Right cardiac atrium (tissue), 5 donors: ENCODE data around the gene COL16A1. TPM values are rescaled to one million over a fixed set of nuclear protein-coding genes. Genes with fewer than 3 reads are reported as not detected.

Source experiments
- ATAC-seq, 2 donors: fragments of 200-7000 bp; cut with Tn5 transposase; one replicate each; pipeline versions ENCODE4 v1.8.0 to v1.9.1; 2020; ENCODE audit warnings: moderate library complexity in 2 of 2, mild to moderate bottlenecking in 1 of 2
- DNase-seq, 3 donors: peaks; one replicate each; pipeline ENCODE4 v3.0.0-alpha.2; 2020
- H3K27ac ChIP-seq: one replicate; pipeline ENCODE4 v1.5.1; 2013; ENCODE audit warnings: mild to moderate bottlenecking, low read length, control low read depth, moderate library complexity
- H3K27me3 ChIP-seq: one replicate; pipeline ENCODE4 v1.6.1; 2013; ENCODE audit not compliant: control insufficient read depth, insufficient read depth
- H3K4me1 ChIP-seq: one replicate; pipeline ENCODE4 v1.6.1; 2013; ENCODE audit warnings: low read length; ENCODE audit not compliant: control insufficient read depth, insufficient read depth
- H3K4me3 ChIP-seq: one replicate; pipeline ENCODE4 v1.5.1; 2013; ENCODE audit warnings: low read length, control low read depth
- H3K9me3 ChIP-seq: one replicate; pipeline ENCODE4 v1.6.1; 2013; ENCODE audit warnings: low read length; ENCODE audit not compliant: control insufficient read depth
- WGBS: extraction: QIAGEN DNeasy Blood & Tissue Kit; methylation state at CpG from one replicate; pipeline ENCODE4 v1.1.7; 2013; 5-methylcytosine and 5-hydroxymethylcytosine counted together
- intact Hi-C, 4 donors: fragments of 100-400 bp; cut with DNase I; formaldehyde crosslinking; loops; one replicate each; pipeline versions ENCODE4 v1.11.0 to v1.14.0; 2022 to 2023
- polyA plus RNA-seq: library from polyadenylated mRNA; stranded (reverse); fragments of 200-250 nt; gene quantifications from one replicate; pipeline ENCODE4 v1.2.3, GENCODE V29; 2013
- total RNA-seq, 4 donors: library from RNA; stranded (reverse); fragmentation: NEBNext Ultra II Directional; extraction: Animal tissue kit (Norgen Biotek cat#: 25700); gene quantifications; one replicate each; pipeline ENCODE4 v1.2.1, GENCODE V29; 2021
- donor health status: healthy with polysubstance abuse.
- donor health status: DM: no; HTN: yes; CAD: no.
- donor health status: DM: no; HTN: no; CAD: no.
- donor health status: DM: no; HTN: yes; CAD: no; lungs with severe emphysema.
- donor health status: DM: yes; HTN: yes; CAD: no.

The COL16A1 gene
- total and polyA plus RNA-seq, 5 donors, result 37.4 to 50.5 (median 50.3) TPM

DNA sequence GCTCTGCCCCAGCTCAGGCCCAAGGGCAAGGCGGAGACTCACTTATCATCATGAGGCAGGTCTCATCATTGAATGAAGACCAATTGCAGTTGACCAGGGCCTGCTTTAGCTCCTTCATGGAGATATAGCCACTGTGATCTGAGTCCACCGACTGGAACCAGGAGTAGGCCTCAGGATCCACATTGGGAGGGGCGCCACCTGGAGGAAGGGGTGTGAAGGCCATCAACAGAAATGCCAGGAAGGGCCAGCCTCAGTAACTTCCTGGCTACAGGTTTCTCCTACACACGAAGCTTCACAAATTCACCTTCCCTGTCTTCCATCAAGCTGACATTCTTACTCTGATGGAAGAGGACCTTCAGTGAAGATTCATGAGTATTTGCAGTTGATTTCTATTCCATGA lies 70.7 kb downstream of the COL16A1 start:
- ATAC-seq (no peak), DNase-seq (no peak)
- Histone ChIP-seq H3K27ac (no peak overlapping the region), H3K4me1 (peaks cover 5% of the 10 kb centered on the region), H3K4me3 (no peak overlapping the region), H3K9me3 (no peaks in the 10 kb centered on the region), H3K27me3 (no peaks in the 10 kb centered on the region)
- intact Hi-C loops, result no loop called here
- WGBS, result 65% methylated on average over 4 of the region's 4 CpGs

DNA sequence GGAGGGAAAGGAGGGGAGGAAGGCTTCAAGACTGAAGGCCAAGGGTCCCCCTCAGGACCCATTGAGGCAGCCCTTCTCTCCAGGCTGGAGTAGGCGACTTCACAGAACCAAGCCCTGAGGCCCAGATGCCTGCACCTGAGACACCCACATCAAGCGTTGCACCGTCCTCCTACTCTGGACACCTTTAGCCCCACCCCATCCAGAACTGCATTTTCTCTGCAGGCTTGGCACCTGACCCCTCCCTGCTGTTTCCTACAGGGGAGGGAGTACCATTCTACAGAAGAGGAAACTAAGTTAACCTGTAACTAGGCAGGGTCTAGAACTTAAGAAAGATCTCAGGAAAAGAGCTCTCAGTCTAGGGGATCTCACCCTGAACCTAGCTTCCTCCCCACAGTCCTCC lies 71.2 kb downstream of the COL16A1 start:
- no peaks in the 10 kb centered on the region for H3K9me3 ChIP-seq
- ATAC-seq, result no peak
- H3K27me3 ChIP-seq, result no peaks in the 10 kb centered on the region
- 98% methylated on average over 3 of the region's 3 CpGs for WGBS
- H3K4me1 ChIP-seq, result peaks cover 5% of the 10 kb centered on the region
- no peak overlapping the region for H3K4me3 ChIP-seq
- no peak for DNase-seq
- no peak overlapping the region for H3K27ac ChIP-seq
- intact Hi-C loops, result no loop called here

DNA sequence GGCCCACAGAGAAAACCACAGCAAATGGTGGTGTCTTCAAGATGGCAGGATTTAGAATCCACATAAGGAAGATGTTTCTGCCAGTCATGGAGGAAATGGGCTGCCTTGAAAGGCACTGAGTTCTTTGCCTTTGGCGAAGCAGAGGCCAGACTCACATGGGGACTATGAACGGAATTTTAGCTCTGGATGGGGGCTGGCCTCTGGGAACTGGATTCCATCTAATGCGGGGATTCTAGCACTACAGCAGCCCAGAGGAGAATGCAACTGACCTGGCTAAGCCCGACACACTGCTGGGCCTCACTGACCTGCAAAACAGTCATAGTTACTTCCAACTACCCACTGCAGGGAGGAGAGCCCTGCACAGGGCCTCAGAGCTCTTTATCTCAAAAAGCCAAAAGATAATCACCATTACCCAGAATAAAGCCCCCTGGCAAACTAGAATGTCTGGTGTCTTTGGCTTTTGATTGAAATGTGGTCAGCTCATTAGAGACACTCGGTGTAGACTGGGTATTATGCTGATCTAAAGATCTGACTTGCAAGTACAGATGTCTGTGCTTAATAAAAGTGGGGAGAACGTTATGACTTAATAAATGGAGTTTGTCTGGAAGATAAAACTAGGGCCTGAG lies 74.8 kb downstream of the COL16A1 start:
- 69% methylated on average over 6 of the region's 6 CpGs for WGBS
- no peak for ATAC-seq
- peak overlapping the region; percentile 86 for H3K27ac ChIP-seq
- no peaks in the 10 kb centered on the region for H3K9me3 ChIP-seq
- no peaks in the 10 kb centered on the region for H3K27me3 ChIP-seq
- no peak overlapping the region for H3K4me3 ChIP-seq
- peaks cover 9% of the 10 kb centered on the region for H3K4me1 ChIP-seq
- DNase-seq, result no peak
- intact Hi-C loops, result no loop called here

DNA sequence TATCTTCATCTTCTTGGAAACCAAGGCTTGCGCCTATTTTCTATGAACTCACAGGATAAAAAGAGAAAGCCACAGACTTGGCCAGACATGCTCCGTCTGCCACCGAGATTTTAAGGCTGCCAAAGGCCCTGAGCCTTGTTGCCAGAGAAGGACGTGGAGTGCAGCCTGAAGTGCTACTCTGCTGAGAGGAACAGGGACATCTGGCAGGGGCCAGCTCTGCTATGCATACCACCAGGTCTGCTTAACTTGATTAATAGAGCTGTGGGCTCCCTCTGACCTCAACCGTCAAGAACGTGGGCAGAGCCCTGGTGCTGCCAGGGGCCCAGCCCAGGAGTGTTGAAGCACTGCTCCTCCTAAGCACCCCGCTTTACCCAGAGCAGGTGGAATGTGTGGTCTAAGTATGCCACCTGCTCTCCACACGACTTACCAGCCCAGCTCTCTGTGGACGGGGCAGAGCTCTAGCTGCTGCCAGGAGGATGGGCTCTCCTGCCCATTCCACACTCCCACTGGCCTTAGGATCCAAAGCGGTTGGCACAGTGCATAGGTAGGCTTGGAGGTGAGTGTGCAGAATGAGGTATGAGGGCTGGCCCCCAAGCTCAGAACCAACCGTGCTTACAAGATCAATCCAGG lies 75.8 kb downstream of the COL16A1 start:
- ATAC-seq (peak; percentile 74 to 85), DNase-seq (peak; percentile 64 to 85 (median 84))
- Histone ChIP-seq H3K27ac (peak overlapping the region; percentile 86), H3K9me3 (no peaks in the 10 kb centered on the region), H3K4me1 (peaks cover 9% of the 10 kb centered on the region), H3K4me3 (no peak overlapping the region), H3K27me3 (no peaks in the 10 kb centered on the region)
- WGBS, result 54% methylated on average over 11 of the region's 11 CpGs
- intact Hi-C loops, result no loop called here

DNA sequence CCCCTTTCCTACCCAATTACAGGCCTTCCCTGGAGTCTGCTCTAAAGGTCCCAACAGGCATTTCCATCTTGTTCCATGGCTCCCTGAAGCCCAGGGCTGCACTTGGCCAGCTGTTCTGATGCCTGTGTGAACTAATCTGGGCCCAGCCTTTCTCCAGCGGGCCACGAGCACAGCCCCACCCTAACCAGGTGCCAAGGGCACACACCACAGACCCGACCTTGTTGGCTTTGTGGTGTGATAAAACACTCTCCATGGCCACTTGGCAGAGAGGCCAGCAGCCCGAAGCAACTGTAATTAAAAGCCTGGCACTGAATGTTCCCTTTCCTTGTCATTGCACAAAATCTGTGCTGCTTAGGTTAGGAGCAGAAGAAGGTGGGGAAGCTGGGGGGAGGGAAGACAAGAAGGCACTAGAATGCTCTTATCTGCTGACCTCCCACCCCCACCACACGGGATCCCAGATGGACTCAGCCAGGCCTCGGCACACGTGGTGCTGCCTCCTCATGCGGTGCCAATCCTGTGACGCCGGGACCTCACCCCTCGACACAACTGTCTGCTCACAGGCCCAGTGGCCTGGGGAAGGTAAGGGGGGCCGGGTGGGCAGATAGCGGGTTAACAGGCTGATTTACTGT lies 76.4 kb downstream of the COL16A1 start:
- Histone ChIP-seq H3K9me3 (no peaks in the 10 kb centered on the region), H3K4me1 (peaks cover 9% of the 10 kb centered on the region), H3K4me3 (no peak overlapping the region), H3K27ac (peak overlapping the region; percentile 86), H3K27me3 (no peaks in the 10 kb centered on the region)
- peak; percentile 74 to 88 (median 86) for DNase-seq
- peak; percentile 73 to 75 for ATAC-seq
- intact Hi-C loops, result no loop called here
- 38% methylated on average over 13 of the region's 13 CpGs for WGBS

DNA sequence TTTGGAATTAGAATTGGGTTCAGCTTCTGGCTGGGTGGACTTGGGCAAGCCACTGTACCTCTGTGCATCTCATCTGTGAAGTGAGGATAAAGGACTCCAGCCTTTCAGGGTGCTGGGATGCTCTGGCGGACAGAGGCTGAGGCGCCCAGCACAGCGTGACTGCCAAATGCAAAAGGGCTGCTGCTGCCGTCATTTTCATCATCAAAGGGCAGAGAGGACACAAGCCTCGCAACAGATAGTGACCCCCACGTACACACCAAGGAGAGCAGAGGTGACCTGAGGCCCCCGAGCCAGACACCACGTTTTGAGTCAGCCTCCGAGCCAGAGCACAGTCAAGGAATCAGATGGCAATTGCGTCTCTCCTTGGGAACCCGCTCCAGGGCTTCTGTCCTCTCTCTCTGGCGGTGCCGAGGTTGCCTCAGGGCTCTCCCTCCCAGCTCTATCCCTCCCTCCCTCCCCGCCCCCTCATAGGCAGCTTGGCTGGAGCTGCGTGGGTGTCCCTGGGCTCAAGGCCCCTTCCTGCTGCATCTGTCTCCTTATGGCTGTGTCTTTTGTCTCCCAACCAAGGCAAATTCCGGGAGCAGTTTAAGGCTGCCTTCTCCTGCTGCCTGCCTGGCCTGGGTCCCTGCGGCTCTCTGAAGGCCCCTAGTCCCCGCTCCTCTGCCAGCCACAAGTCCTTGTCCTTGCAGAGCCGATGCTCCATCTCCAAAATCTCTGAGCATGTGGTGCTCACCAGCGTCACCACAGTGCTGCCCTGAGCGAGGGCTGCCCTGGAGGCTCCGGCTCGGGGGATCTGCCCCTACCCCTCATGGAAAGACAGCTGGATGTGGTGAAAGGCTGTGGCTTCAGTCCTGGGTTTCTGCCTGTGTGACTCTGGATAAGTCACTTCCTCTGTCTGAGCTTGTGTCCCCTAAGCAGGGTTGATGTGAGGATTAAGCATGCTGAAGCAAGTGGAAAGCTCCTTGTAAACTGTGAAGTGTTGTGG lies 77.3 kb downstream of the COL16A1 start:
- Histone ChIP-seq H3K4me3 (no peak overlapping the region), H3K9me3 (no peaks in the 10 kb centered on the region), H3K27ac (peak overlapping the region; percentile 86), H3K27me3 (no peaks in the 10 kb centered on the region), H3K4me1 (peaks cover 12% of the 10 kb centered on the region)
- intact Hi-C loops, result no loop called here
- WGBS, result 55% methylated on average over 23 of the region's 23 CpGs
- peak; percentile 0 to 8 for ATAC-seq
- peak in 2 of 3 donors; percentile 42 to 72 for DNase-seq

DNA sequence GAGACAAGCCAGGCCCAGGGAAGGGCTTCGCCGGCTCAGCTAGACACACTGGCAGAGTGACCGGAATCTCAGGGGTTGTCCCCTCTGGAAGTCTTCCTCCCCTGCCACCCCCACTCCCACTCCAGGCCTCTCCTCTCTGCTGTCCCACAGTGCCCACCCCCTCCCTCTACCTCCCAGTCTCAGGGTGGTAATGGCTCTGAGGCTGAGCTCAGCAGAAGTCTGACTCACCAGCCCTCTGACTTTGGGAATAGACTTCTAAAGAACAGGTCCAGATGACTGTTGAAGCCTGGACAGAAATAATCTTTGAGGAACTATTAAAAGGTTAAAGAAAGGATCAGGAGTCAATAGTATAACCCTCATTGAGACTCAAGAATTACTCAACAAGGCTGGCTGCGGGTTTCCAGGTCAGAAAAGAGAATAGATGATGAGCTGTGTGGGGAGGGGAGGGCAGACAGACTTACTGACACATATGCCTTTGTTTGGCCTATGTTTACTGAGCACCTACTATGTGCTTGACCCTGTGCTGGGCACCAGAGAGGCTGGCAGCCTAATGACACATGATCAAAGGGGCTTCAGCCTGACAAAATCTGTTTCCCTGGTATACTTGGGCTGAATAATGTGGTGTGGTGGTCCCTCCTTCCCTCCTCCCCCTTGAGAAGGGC lies 78.1 kb downstream of the COL16A1 start:
- WGBS, result 85% methylated on average over 4 of the region's 4 CpGs

DNA sequence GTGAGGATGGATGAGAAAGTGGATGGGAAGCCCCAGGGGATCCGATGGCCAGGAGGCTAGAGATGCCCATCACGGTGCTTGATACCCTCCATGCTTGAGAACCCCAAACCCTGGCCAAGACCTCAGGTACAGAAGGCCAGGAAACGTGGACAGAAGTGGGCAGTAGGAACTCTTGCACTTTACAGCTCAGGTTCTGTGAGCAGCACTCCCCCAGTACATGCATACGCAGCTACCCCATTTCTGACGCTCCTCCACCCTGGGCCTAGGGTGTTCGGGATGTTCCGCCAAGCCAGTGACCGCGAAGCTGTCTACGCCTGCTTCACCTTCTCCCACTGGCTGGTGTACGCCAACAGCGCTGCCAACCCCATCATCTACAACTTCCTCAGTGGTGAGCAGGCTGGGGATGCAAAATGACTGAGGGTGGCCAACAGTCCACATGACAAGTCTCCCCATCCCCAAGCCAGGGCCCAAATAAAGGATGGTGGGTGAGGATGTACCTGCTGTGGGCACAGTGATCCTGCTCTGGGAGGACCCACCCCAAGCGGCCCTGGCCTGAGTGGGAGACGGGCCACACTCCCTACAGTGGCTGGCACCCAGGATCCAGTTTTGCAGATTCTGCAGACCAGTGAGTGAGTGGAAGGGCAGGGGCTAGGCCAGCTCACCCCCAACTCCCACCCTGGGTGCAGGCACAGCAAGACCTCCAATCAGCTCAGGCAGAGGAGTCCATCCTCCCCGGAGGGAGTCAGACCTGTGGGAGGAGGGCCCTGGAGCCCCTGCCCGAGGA lies 78.9 kb downstream of the COL16A1 start:
- H3K4me3 ChIP-seq, result no peak overlapping the region
- H3K4me1 ChIP-seq, result peaks cover 12% of the 10 kb centered on the region
- intact Hi-C loops, result no loop called here
- 90% methylated on average over 16 of the region's 16 CpGs for WGBS
- ATAC-seq, result no peak
- H3K27ac ChIP-seq, result no peak overlapping the region
- no peaks in the 10 kb centered on the region for H3K27me3 ChIP-seq
- DNase-seq, result no peak
- no peaks in the 10 kb centered on the region for H3K9me3 ChIP-seq

More for the DNA sequence above, 78.1 kb downstream of the COL16A1 start:
- peak overlapping the region; percentile 86 for H3K27ac ChIP-seq
- intact Hi-C loops, result no loop called here
- ATAC-seq (no peak), DNase-seq (no peak)
- no peaks in the 10 kb centered on the region for H3K27me3 ChIP-seq
- H3K9me3 ChIP-seq, result no peaks in the 10 kb centered on the region
- H3K4me1 ChIP-seq, result peaks cover 12% of the 10 kb centered on the region
- H3K4me3 ChIP-seq, result no peak overlapping the region

DNA sequence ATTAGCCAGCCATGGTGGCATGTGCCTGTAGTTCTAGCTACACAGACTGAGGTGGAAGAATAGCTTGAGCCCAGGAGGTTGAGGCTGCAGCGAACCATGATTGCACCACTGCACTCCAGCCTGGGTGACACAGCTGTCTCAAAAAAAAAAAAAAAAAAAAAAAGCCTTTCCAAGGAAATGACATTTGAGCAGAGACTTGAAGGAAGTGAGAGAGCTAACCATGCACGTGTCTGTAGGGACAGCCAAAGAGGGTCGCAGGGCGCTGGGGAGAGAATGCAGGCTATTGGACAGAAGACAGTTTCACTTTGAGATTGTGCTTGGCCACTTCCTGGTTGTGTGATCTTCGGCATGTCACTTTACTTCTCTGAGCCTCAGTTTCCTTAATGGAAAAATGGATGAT lies 79.5 kb downstream of the COL16A1 start:
- DNase-seq, result no peak
- intact Hi-C loops, result no loop called here
- 61% methylated on average over 5 of the region's 5 CpGs for WGBS
- Histone ChIP-seq H3K4me3 (no peak overlapping the region), H3K27ac (no peak overlapping the region), H3K4me1 (peaks cover 12% of the 10 kb centered on the region), H3K9me3 (no peaks in the 10 kb centered on the region), H3K27me3 (no peaks in the 10 kb centered on the region)
- ATAC-seq, result no peak

DNA sequence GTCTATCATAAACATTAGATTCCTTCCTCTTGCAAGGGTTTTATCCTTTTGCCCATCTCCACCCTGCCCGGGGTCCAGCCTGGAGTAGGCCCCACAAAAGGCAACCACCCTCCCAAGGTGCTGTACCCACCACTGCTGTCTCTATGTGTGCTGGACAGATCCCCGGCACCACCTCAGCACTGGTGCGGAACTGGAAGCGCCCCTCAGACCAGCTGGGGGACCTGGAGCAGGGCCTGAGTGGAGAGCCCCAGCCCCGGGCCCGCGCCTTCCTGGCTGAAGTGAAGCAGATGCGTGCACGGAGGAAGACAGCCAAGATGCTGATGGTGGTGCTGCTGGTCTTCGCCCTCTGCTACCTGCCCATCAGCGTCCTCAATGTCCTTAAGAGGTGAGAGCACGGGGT lies 80.5 kb downstream of the COL16A1 start:
- intact Hi-C loops, result no loop called here
- 94% methylated on average over 12 of the region's 12 CpGs for WGBS
- no peak overlapping the region for H3K27ac ChIP-seq
- no peaks in the 10 kb centered on the region for H3K27me3 ChIP-seq
- ATAC-seq (no peak), DNase-seq (no peak)
- peaks cover 12% of the 10 kb centered on the region for H3K4me1 ChIP-seq
- H3K9me3 ChIP-seq, result no peaks in the 10 kb centered on the region
- no peak overlapping the region for H3K4me3 ChIP-seq
